HG03139 (cell line): ENCODE measurements around the gene XPC.

ENCODE experiments used
- ATAC-seq: cut with Tn5 transposase; IDR thresholded peaks from one replicate; pipeline ENCODE4 v1.9.1; 2021; ENCODE audit not compliant: unreplicated experiment

The XPC gene

DNA sequence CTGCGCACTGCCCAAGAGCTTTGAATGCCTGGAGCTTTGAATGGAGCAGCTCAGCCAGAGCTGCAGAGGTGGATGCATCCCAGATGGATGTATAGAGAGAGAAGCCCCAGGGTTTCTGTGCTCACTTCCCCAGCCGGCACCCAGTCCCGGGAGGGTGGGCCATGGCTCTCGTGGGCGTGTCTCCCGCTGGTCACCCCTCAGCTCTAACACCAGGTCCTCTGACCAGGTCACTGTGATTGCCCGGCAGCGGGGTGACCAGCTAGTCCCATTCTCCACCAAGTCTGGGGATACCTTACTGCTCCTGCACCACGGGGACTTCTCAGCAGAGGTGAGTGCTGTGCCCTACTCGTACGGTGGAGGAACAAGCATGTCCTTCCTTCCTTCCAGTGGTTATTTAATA, 42.8 kb downstream of the XPC start:
- no peak for ATAC-seq

DNA sequence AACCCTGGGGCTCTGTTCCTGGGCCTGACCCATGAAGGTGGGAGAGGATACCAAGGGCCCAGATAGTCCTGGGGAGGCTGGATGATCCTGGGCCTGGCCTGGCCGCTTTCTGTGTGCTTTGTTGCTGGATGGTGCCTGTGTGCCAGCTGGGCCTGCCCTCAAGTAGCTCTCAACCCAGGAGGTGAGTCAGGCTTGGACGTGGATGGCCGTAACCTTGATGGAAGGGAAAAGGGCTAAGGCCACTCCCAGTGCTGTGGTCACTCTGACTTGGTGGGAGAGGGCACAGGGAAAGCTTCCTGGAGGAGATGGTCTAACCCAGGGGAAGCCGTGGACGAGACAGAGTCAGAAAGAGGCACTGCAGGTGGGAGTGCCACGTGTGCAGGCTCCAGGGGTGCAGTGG, 44.1 kb downstream of the XPC start:
- ATAC-seq: no peak

DNA sequence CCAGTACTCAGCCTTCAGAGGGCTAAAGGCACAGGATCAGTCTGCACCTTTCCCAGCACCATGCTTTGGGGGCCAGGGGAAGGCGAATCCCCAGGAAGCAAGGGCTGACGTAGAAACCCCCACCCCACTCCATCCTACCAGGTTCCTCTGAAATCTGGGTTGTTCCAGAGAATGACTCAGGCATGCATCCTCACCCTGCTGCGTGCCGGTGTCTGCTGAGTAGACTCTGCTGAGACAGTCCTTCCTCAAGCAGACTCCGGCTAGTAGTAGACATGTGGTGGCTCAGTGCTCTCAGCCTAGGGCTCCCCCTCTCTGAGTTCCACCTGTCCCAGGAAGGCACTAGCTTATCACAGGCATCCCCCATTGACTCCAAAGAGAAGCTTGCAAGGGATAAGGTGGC, 44.5 kb downstream of the XPC start:
- ATAC-seq: no peak

DNA sequence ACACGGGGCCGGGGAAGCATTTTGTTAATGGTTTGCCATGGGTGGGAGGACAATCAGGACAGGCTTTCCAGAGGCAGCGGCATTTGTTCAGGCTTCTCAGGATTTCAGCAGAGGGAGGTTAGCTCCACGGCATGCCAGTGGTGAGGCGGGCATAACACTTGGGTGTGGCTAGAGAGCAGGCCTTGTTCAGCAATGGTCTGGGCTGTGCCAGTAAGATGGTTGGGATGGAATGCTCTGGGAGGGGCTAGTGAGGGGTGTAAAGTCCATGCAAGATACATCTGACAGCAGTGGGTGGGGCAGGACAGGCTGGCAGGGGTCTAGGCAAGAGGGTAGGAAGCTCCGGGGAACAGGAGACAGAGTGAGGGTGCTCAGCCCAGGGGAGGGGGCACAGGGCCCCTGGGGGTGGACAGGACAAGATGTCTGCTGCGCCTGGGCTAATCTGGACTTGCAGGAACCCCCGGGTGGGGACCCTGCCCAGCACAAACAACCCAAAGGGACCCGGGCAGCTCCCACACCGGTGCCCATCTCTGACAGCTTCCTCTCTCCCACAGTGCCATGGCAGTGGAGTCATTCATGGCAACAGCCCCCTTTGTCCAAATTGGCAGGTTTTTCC, 45.1 kb downstream of the XPC start:
- ATAC-seq: no peak

DNA sequence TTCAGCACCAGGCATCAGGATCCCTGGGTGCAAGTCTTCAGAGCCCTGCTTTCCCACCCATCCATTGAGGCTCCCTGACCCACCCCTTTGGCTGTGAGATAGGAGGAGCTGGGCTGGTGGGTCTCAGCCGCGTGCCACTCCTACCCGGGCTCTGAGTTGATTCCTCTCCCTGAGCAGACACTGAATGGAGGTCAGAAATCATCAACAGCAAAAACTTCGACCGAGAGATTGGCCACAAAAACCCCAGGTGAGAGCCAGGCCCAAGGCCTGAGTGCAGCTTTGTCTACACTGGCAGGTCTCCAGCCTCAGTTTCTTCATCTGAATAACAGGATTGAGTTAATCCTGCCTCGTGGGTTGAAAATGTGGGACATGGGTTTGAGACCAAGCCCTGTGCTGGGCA, 45.7 kb downstream of the XPC start:
- no peak for ATAC-seq

DNA sequence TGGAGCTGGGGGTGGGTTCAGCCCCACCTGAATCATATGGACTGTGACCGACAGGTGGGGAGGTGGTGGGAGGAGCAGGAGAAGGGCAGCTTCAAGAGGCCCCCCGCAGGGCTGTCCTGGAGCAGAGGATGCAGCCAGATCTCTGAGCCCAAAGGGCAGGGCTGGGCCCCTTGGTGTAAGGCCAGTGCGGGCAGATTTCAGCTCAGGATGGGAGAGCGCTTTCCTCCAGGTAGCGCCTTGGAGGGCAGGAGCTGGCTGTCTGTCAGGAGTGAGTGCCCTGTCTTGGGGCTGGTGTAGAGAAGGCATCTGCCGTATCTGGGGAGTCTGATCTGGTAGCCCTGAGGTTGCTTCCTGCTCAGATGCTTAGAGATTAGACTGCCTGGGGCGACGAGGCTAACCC, 46.3 kb downstream of the XPC start:
- no peak for ATAC-seq

DNA sequence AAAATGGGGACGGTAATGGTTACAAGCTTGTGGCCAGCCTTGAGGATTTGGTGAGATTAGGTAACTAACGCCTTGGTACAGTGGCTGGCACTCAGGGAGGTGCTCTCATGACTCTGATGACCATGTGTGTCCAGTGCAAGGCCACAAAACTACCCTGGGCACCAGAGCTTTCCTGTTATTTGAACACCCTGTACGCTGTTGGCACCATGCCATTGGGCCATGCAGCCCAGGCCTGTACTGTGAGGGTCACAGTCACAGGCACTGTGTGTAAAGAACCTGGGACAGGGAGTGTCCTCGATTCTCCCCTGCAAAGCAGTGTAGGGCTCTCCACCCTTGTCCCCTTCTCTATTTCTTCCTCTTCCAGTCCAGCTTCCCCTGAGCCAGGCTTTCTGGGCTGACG, 47.3 kb downstream of the XPC start:
- ATAC-seq: no peak

DNA sequence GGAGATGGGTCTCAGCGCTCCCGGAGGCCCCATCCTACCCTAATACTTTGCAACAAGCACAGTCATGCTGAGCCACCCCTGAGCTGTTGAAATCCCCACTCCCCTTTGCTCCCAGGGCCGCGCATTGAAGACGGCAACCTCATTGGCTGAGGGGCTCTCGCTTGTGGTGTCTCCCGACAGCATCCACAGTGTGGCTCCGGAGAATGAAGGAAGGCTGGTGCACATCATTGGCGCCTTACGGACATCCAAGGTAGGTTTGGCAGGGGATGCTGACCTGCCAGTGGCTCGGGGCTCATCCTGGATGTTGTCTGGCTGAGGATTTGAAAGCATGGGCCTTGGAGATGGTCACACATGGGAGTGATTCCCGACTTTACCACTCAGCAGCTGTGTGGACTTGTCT, 47.7 kb downstream of the XPC start:
- ATAC-seq: no peak

DNA sequence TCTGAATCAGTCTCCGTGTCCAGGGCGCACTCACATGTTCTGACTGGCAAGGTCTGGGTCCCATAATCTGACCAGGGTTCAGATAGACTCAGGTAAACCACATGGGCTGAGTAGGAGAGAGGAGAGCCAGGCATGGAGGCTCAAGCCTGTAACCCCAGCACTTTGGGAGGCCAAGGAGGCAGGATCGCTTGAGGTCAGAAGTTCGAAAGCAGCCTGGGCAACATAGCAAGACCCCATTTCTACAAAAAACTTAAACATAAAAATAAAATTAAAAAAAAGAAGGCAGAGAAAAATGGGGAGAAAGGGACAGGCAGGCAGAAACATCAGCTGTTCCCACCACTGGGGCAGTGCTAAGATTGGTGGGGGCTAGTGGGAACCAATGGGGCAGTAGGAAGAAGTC, 48.2 kb downstream of the XPC start:
- ATAC-seq: no peak

DNA sequence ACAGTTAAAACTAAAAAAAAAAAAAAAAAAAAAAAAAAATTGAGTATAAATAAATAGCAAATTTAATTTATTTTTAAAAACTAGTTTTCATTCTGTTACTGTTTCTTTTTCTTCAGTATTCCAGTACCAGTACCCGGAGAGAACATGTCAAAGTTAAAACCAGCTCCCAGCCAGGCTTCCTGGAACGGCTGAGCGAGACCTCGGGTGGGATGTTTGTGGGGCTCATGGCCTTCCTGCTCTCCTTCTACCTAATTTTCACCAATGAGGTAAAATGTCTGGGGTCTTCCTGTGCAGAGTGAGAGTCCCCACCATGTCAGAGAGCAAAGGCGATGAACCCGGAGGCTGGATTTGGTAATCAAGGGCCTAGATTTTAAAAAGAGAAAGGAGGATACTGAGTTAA, 49.1 kb downstream of the XPC start:
- no peak for ATAC-seq

DNA sequence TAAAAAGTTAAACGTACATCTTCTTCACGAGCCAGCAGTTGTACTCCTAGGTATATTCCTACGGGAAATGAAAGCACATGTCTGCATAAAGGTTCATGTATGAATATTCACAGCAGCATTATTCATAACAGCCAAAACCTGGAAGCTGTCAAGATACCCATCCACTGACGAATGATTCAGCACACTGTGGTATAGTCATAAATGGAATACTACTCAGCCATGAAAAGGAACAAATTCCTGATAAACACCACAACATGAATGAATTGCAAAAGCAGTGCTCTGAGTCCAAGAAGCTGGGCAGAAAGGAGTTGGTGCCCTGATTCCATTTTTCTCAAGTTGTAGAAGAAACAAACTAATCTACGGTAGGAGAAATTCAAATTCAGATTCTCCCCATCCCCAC, 49.7 kb downstream of the XPC start:
- ATAC-seq: no peak

DNA sequence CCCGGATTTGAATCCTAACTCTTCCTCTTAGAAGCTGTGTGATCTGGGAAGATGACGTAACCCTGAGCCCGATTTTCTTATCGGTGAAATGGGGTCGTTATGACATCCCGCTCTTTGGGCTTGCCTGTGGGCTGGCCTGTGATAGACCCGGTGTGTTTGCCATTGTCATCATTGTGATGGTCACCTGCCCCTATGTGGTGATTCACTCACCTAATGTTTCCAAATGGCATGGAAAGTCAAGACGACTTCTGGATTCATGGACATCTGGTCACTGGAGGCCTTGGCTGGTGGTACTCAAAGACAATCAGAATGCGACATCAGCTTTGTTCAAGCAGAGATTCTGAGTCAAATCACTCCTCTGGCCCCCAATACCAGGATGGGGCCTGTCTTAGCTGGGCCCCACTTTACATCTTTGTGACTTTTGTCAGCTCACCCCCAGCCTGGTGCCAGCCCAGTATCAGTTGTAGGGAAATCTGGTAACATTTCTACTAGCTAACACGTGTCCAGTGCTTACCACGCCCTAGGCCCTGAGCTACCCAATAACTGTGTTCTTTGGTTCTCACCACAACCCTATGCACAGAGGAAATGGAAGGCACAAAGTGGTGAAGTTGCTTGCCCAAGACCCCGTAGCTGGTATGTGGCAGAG, 50.8 kb downstream of the XPC start:
- ATAC-seq: no peak

DNA sequence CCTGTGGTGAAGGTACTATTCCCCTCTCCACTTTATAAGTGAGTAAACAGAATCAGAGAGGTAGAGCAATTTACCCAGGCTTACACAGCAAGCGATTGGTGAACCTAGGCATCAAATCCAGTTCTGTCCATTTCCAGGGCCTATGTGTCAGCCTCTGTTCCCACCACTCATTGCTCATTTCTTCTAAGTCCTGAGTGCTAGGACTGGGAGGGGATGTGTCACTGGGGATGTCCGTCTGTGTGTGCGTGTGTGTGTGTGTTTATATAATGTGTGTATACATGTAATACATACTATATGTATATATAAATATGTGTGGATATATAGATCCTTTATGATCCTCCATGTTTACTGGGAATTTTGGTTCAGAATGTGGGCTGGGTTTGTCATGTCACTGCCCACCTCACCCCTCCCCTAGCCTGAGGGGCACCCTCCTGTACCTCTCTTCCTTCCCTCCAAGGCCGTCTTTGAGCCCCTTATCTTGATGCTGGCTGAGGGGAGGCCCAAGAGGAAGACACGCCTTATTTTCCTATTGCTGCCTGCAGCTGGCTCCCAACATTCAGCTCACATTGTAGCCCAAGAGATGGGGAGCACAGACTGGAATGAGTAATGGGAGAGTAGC, 51.4 kb downstream of the XPC start:
- no peak for ATAC-seq

DNA sequence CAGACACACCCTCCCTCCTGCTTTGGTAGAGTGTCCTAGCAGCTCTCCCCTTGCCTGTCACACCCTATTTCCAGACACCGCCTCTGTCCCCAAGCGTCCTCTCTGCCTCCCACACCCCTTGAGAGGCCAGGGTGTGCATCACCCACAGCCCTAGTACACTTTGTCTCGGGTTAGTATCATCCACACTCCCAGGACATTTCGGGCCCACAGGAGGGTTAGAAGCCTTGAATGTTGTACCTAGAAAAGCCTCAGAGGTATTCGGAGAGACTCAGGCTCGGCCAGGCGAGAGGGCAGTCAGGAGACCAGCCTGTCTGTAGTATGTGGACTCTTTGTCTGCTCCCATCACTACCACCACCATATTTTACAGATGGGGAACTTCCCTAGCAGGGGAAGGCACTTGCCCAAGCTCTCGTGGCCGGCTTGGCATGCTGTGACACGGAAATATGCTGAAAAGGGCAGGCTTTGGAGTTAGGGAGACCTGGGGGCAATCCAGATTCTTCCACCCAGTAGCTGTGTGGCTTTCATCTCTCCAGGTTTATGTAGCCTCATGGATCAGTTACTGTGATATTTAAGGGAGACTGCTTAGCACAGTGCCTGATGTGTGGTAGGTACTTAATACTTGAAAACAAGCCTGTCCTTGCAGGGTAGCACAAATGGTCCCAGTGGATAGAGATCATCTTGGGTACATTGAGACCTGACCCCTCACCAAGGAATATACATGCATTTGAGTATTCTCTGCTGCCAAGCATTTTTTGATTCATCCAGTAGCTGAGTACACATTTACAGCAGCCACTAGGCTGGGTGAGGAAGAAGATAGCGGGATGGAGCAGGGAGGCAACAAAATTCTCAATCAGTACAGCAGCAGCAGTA, 52.1 kb downstream of the XPC start:
- no peak for ATAC-seq

DNA sequence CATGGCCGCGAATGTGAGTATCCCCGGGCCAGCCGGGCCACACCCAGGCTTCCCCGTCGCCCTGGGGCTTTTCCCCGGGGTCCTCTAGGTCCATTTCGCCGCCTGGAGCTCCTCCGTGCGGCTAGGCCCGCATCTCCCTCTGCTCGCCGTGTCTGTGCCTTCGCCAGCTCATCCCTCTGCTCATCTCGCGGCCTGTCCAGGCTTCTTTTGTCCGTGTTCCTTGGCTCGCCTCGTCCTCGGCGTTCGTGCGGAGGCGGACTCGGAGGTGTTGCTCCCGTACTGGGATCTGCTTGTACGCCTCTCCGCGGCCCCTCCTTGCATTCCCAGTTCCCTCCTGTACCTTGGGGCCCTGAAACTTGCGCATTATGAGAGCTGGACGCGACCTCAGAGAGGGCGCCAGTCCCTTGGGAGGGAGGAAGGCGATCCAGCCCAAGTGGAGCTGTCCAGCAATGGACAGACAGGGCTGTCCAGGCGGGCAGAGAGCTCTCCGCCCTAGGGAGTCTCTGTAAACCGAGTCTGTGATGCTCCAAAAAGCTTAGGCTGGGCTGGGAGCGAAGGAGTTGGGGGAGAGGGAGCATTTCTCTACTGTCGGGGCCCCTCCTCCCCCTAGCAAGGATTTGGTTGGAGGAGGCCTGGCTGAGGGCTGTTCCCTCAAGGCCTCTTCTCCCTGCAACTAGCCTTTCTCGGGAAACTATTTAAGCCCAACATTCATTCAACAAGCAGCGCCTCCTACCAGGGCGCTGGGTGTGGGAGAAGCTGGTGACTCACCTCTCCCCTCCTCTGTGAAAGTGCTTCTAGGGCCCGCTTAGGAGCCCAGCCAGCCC, 53.0 kb downstream of the XPC start:
- no peak for ATAC-seq

DNA sequence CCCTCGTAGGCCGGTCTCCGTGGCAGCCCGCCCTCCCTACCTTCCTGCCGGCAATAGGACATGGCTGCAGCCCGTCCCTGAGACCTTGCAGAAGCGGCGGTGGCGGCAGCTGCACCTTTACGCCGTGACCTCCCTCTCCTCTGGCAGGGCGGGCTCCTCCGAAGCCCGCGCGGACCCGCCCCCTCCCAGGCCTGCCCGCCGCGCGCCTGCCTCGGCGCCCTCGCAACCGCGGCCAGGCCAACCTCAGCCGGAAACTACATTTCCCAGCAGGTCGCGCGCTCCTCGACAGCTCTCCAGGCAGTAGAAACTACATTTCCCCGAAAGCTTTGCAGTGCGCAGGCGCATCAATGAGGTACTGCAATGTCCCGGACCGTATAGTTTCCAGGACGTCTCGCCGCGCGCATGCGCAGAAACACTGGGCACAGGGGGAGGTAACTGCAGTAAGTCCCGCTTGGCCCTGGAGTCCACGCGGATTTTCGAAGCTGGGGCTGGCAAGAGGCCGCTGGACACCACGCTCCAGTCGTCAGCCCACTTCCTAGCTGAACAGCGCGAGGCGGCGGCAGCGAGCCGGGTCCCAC, 53.7 kb downstream of the XPC start, which contains the start of the genes CHCHD4 and TMEM43:
Gene CHCHD4 (minus strand): TSS at position 256 of the 578 bp plus-strand sequence. CDS start 194 bp downstream, at position 62.
Gene TMEM43 (plus strand): TSS at position 438 of the 578 bp plus-strand sequence. CDS start 142 bp downstream, outside the sequence.
- peak; percentile 74 for ATAC-seq

DNA sequence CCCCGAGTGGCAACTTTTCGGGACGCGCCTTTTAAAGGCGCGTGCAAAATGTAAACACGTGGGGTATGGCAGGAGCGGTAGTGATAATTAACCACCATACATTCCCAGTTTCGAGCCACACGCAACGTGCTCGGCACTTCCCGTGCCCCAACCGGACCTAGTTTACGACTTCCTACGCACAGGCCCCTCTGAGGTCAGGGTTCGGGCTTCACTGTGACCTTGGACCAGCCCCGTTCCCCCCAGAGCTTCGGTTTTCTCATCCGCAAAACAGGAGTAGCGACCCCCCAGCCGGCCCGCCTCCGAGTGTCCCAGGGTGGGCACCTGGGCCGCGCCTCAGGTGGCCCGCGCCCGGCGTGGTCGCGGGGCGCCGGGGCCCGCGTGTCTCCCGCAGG, 54.2 kb downstream of the XPC start:
- ATAC-seq: peak; percentile 36

DNA sequence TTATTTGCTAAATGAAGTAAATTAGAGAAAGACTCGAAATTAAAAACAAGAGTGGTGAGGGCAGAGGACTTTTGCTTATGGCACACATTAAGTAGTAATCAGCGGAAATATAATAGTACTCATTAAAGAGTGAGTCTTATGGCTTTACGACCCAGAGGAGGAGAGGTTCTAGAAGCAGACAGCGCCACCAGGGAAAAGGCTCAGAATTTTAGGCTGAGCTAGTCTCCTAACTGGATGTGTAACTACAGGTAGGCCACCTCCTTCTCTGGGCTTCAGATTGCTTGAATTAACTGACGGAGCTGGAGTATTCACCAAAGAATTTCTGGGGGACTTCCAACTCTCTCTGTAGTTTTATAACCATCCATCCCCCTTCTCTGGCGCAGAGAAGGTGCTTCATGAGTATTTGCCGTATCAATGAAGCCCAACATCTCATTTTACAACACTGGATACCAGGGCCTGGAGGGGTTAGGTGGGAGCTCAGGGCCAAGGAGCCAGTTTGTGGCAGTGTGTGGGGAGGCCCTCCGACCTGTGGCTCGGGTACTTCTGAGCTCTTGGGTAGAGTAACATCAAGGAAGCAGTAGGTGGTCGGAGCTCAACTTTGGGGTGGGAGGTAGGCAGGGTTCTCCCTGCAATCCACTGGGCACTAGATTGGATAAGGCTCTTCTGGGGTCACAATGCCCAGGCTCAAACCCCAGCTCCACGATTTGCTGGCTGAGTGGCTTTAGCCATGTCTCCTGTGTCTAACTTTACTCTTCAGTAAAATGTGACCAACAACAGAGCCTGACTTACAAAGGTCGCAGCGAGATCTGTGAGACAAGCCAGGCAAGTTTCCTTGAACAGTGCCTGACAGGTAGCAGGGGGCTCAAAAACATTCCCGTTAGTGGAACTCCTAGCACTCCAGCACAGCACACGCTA, 54.8 kb downstream of the XPC start:
- no peak for ATAC-seq

DNA sequence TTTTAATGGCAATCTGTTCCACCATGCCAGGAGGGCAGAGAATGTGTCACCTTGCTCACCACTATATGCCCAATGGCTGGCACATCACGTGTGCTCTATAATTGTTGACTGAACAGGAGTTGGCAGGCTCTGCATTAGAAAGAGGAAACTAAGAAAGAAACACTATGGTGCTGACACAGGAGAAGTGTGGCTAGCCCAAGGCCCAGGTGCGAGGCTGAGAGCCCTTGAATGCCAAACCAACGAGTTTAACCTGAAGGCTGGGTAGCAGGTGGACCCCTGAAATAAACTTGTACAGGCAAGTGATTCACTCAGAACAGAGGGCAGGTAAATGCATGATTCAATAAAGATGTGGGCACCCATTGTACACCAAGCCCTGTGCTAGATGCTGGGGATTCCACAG, 56.1 kb downstream of the XPC start:
- no peak for ATAC-seq
